Stimulated activated CD8-positive, alpha-beta memory T cell treated with anti-CD3 and anti-CD28 coated beads, Interleukin-7, amount 100 ng/mL, for 48 hours (primary cell): ENCODE measurements around the gene IL32.

ENCODE experiments used
- DNase-seq, 2 donors: peaks; one replicate each; pipeline ENCODE4 v3.0.0-alpha.2; 2020; ENCODE audit warnings: low read depth in 1 of 2; ENCODE audit errors: extremely low read depth in 1 of 2

The IL32 gene, protein sequence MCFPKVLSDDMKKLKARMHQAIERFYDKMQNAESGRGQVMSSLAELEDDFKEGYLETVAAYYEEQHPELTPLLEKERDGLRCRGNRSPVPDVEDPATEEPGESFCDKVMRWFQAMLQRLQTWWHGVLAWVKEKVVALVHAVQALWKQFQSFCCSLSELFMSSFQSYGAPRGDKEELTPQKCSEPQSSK

DNA sequence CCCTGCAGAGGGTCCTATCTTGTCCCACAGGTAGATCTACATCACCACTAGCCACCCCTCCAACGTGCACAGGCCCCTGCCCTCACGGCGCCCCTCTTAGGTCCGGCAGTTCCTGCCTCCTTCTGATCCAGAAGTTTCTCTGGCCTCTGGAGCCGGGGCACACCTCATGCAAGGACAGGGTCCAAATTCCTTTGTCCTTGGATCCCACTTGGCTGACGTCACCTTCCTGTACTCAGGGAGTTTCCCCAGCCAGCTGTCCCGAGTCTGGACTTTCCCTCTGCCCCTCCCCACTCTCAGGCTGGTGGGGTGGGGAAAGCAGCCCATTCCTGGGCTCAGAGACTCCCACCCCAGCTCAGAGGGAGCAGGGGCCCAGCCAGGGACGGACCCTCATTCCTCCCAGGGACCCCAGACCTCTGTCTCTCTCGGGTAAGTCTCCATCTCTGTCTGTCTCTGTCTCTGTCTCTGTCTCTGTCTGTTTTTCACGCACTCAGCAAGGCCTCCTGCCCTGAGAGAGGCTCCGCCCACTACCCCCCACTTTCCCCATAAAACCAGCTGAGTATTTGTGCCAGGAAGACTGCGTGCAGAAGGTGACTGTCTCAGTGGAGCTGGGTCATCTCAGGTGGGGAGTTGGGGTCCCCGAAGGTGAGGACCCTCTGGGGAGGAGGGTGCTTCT, at the start of gene IL32:
Gene IL32, plus strand, starts transcription at position 572 of the 673 bp plus-strand sequence. CDS start 172 bp downstream, outside the sequence.
- peak in 1 of 2 donors; percentile 73 for DNase-seq

DNA sequence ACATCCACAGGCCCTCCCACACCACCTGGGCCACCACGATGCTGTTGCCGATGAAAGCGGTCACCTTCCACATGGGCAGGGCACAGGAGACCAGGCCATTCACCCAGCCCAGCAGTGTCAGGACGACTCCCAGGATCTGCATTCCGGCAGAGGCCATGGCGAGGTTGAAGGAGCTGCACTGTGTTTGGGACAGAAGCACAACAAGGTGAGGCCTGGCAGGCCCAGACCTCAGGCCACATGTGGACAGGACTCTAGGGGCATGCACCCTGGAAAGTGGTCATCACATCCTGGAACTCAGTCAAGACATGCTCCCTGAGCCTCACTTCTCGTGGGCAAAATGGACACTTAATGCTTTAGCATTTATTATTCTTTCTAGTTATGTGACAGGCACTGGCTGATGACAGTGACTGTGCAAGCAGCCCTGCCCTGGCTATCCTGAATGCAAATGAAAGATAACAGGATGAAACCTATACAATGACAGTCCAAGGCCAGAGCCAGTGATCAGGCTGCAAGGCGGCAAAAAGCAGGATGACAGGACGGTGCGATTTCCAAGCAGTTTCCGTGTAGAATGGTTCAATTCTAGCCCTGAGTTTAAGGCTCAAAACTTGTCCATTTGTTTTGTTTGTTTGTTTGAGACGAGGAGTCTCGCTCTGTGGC, 49.4 kb upstream of the IL32 start:
- DNase-seq = no peak

DNA sequence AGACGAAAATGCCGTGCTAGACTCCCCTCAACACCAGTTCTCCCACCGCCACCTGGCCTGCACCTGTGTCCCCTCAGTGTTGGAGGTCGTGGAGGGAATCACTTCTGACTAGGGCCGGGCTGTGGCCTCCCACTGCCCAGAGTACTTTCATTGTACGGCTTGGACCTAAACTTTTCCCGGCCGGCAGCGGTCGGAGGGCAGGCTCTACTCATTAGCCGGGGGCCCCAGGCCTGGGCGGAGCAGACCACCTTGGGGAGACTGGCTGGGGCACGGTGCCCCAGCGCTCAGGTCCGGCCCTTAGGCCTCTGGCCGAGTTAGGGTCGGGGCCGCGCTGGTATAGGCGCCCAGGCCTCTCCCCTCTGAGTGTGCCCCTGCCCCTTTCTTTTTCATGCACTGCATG, 48.1 kb upstream of the IL32 start:
- no peak for DNase-seq

DNA sequence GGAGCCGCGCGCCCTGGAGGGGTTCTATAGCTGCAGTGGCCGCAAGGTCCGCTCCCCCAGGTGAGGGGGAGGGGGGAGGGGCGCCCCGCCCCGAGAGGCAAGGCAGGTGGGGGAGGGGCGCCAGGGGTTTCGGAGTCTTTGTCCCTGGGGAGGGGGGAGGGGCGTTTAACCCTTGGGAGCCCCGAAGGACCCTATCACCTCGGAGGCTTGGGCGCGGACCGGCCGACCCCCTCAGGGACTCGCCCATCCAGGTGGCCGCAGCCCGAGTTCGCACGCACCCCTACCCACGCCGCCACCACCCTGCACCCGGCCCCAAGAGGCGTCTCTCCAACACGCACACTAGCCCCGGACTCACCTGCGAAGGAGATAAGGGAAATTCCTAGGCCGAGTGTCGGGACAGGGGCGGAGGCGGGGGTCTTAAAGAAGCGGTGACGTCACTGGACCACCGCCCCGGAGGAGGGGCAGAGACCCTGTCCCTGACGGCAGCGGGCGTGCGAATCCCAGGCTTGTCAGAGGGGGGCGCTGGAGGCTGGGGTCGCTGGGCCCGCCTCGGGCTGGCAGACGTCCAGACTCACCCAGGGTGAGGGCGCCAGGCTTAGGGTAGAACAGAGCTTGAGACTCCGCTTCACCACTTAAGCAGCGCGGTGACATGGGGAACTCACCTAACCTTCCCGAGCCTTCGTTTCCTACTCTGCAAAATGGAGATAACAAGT, 47.5 kb upstream of the IL32 start, which contains the start of gene CLDN6:
Gene CLDN6, minus strand, starts transcription at position 390 of the 713 bp plus-strand sequence. CDS start 2,162 bp downstream, outside the sequence.
- DNase-seq = no peak

DNA sequence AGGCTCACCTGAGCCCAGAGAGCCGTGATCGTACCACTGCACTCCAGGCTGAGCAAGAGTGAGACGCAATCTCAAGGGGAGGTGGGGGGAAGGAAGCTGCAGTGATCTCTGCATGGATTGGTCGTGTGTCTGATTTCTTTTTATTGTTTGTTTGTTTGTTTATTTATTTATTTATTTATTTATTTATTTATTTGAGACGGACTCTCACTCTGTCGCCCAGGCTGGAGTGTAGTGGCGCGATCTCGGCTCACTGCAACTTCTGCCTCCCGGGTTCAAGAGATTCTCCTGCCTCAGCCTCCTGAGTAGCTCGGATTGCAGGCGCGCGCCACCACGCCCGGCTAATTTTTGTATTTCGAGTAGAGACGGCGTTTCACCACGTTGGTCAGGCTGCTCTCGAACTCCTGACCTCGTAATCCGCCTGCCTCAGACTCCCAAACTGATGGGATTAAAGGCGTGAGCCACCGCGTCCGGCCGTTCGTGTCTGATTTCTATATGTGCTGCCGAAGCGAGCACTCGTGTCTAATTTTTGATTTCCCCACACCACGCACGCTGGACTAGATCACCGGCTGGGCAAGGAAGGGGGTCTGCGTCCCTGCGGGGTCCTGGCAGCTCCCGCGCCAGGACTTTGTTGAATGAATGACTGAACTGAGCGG, 45.7 kb upstream of the IL32 start:
- no peak for DNase-seq

DNA sequence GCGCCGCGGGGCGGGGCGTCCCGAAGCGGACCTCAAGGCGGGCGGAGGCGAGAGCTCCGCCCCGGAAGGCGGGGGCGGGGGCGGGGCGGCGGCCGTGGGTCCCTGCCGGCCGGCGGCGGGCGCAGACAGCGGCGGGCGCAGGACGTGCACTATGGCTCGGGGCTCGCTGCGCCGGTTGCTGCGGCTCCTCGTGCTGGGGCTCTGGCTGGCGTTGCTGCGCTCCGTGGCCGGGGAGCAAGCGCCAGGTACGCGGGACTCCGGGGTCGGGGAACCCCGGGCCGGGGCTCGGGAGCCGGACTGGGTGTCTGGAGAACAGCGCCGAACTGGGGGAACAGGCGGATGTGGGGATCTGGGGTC, 45.2 kb upstream of the IL32 start, which contains the start of gene TNFRSF12A:
Gene TNFRSF12A, plus strand, starts transcription at position 122 of the 357 bp plus-strand sequence. Its CDS starts 30 bp downstream, at position 152.
- DNase-seq = no peak

DNA sequence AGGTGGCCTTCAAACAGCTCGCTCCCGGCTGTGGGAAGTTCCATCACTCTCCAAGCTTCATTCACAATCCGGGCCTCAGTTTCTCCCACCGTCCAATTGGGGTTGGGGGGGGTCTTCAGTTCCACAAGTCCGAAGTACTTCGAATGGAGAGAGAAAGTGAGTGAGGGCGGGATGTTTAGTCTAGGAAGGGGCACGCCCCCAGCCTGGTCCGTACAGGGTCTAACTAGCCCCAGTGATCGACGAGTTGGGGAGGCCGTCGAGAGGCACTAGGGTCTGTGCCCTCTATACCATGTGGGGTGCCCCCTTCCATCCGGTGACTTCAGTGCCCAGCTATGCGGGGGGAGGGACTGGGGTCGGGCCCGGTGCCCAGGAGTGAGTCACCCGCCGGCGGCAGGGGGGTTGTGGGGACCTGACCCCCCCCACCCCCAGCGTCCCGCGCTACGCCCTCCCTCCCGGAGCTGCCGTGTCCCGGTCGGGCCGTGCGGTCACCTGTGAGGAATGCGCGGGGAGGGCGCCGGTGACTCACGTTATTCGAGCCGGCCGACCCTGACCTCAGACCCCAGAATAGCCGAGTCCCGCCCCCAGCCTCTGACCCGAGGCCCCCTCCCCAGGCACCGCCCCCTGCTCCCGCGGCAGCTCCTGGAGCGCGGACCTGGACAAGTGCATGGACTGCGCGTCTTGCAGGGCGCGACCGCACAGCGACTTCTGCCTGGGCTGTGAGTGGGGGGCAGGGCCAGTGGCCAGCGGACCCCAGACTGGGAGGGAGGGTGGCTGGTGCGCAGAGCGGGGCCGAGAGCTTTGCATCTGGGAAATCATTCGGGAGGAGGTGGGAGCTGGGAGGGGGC, 44.6 kb upstream of the IL32 start:
- no peak for DNase-seq

DNA sequence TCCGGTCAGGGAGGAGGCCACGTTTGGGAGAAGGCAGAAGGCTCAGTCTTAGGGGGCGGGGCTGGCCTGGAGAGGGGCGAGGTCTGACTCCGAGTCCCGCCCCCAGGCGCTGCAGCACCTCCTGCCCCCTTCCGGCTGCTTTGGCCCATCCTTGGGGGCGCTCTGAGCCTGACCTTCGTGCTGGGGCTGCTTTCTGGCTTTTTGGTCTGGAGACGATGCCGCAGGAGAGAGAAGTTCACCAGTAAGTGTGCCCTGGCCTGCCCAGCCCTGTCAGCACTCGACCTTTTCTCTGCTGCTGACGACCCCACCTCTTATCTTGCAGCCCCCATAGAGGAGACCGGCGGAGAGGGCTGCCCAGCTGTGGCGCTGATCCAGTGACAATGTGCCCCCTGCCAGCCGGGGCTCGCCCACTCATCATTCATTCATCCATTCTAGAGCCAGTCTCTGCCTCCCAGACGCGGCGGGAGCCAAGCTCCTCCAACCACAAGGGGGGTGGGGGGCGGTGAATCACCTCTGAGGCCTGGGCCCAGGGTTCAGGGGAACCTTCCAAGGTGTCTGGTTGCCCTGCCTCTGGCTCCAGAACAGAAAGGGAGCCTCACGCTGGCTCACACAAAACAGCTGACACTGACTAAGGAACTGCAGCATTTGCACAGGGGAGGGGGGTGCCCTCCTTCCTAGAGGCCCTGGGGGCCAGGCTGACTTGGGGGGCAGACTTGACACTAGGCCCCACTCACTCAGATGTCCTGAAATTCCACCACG, 43.8 kb upstream of the IL32 start:
- peak; percentile 67 to 91 for DNase-seq

DNA sequence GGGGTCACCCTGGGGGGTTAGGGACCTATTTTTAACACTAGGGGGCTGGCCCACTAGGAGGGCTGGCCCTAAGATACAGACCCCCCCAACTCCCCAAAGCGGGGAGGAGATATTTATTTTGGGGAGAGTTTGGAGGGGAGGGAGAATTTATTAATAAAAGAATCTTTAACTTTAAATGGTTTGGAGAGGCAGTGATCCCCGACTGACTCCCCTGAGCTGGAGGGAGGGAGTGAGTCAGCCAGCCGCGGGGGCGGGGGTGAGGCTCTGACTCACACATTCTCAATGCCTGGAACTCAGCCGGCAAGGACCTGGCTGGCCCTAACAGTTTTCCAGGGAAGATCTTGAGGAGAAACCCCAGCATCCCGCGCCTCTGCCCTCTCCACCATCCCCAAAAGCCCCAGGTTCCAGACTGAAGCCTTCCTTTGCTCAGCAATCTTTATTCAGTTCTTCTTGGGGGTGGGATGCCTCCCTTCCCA, 43.2 kb upstream of the IL32 start:
- DNase-seq = peak; percentile 71 to 83

DNA sequence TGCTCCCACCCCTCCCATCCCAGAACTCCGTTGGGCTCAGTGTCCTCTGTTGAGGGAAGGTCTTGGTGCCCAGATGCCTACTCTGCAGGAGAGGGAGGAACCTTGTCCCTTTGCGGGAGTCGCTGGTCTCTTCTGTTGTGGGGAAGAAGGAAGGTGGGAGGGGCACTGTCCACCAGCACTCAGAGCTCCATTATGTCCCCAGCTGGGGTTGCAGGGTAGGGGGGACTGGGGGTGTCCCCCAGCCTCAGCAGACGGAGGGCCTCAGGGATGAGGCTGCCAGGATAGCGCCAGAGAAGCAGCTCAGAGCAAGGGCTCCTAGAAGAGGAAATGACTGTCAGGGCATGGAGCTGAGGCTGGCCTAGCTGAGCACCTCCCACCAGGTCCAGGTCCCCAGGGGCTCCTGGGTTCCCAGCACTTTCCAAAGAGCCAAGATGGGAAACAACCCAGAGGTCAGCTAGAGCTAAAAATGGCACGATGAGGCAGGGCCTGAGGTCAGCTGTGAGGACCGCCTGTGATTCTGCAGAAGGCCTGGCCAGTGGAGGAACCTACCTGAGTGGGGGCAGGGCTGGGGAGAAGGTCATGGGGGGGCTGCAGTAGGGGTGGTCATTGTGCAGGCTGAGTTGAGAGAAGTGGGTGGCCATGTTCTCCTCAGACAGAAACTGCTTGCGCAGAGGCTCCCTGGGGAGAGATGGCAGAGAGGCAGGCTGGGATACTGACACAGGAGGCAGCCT, 42.6 kb upstream of the IL32 start:
- DNase-seq = no peak

DNA sequence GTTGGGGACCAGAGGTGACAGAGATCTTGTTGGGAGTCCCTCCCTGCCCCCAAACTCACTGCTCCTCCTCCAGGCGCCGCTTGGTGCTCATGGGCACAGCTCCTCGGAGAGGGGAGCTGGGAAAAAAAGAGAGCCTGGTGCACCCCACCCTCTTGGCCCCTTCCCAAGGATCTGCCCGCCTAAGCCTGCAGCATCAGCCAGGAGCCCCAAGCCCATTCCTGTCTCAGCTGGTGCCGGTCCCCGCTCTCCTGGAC, 42.1 kb upstream of the IL32 start:
- DNase-seq = no peak

DNA sequence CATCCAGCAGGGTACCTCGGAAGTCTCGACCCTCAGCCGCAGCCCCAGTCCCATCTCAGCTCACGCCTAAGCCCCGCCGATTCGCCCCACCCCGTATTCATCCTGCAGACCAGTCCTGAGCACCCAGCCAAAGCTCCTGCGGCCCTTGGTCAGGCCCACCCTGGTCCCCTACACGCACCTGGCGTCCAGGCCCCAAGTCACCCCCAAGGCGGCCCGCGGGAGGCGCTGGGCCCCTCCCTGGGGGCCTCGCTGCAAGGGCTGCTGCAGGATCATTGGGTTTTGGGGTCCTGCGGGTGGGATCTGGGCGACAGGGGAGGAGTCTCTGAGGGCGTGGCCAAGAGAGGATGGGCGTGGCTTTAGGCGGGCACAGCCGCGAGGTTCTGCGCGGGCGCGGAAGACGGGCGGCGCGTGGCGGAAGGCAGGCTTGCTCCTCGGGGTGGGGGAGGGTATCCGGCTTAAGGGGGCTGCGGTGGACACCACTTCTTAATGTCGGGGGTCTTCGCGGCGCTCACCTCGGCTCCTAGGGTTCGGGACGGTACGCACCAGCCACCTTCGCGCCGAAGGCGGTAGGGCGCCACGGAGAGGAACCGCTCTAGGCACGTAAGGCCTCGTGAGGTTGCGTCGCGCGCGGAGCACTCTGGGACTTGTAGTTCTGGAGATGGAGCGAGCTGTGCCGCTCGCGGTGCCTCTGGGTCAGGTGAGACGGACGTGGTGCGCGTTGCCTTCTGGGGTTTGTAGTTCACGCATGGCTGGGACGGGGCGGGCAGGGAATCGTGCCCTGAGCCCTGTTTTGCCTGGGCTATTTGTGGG, 41.6 kb upstream of the IL32 start, which contains the start of the genes HCFC1R1 and THOC6:
Gene HCFC1R1, minus strand, starts transcription at position 274 of the 810 bp plus-strand sequence. Its CDS starts 1 bp downstream, at position 273.
Gene THOC6, plus strand, starts transcription at position 367 of the 810 bp plus-strand sequence. Its CDS starts 292 bp downstream, at position 659.
- peak; percentile 85 to 95 for DNase-seq

DNA sequence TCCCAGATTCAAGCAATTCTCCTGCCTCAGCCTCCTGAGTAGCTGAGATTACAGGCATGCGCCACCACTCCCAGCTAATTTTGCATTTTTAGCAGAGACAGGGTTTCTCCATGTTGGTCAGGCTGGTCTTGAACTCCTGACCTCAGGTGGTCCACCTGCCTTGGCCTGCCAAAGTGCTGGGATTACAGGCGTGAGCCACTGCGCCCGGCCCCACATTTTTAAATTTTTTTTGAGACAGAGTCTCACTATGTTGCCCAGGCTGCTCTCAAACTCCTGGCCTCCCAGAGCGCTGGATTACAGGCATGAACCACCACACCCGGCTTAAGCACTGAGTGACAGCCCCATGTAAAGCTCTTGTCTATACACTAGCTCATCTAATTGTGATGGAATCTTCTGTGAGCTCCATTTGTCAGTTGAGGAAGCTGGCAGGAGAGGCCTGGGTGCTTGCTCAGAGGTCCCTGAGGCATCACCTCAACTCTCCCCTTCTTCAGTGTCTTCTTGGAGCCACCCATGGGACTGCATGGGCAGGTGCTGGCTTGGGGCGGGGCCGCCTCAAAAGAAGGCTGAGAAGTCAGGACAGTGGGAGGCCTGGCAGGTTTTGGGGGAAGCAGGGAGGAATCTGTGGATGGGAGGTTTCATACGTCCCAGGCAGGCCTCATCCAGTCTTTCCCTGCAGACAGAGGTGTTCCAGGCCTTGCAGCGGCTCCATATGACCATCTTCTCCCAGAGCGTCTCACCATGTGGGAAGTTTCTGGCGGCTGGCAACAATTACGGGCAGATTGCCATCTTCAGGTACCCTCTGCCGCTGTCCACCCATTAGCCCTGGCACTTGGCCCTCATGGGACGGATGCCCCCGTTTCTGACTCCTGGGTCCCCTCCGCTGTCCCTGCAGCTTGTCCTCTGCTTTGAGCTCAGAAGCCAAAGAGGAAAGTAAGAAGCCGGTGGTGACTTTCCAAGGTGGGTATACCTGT, 40.1 kb upstream of the IL32 start:
- DNase-seq = no peak

DNA sequence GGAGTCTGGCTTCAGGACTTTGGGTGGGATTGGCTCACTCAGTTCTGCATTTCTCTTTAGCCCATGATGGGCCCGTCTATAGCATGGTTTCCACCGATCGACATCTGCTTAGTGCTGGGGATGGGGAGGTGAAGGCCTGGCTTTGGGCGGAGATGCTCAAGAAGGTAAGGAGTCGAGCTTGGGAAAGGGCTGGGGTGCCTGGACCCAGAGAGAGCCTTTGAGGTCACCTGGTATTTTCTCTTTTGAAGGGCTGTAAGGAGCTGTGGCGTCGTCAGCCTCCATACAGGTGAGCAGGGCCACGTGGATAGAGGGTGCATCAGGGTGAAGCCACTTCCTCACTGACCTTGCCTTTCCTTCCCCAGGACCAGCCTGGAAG, 39.4 kb upstream of the IL32 start:
- no peak for DNase-seq

DNA sequence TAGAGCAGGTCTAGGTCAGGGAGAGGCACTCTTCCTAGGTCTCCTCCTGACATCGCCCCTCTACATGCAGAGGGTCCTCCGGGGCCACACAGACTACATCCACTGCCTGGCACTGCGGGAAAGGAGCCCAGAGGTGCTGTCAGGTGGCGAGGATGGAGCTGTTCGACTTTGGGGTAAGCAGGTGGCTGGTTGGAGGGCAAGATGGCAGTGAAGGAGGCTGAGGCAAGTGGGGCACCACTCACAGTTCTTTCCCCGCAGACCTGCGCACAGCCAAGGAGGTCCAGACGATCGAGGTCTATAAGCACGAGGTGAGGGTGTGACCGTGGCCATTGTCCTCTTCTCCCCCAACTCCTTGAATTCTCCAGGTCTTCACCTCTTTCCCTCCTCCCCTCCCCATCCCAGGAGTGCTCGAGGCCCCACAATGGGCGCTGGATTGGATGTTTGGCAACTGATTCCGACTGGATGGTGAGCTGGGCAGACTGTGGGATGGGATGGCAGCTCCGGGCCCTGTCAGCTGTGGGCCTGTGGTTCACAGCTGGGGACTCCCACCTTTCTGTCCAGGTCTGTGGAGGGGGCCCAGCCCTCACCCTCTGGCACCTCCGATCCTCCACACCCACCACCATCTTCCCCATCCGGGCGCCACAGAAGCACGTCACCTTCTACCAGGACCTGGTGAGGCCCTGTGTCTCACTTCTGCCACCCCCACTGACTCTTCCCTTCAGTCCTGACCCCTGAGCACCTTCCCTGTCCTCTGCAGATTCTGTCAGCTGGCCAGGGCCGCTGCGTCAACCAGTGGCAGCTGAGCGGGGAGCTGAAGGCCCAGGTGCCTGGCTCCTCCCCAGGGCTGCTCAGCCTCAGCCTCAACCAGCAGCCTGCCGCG, 38.6 kb upstream of the IL32 start:
- DNase-seq = no peak

DNA sequence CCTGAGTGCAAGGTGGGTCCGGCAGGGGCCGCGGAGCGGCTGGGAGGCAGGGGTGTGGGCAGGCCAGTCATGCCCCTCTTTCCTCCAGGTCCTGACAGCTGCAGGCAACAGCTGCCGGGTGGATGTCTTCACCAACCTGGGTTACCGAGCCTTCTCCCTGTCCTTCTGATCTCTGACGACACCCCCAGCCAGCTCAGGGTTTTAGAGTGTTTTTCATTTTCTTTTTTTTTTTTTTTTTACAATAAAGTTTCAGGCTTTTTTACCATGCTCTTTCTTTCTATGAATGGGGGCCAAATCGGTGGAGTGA, 38.0 kb upstream of the IL32 start:
- no peak for DNase-seq
